Vagina (tissue), 2 donors: ENCODE results near the gene DNM3.

Experiments used
- POLR2A ChIP-seq, 2 donors: fragments of 450-650 bp; IDR thresholded peaks; one replicate each; pipeline ENCODE4 v1.6.1; 2017; ENCODE audit warnings: antibody characterized with exemption in 2 of 2, mild to moderate bottlenecking in 2 of 2, moderate library complexity in 2 of 2
- POLR2AphosphoS5 ChIP-seq, 2 donors: sonication (generic); formaldehyde crosslinking; IDR thresholded peaks; one replicate each; pipeline ENCODE4 v1.9.0; 2017; ENCODE audit warnings: antibody characterized with exemption in 2 of 2, mild to moderate bottlenecking in 2 of 2, low read depth in 1 of 2; ENCODE audit not compliant: insufficient read depth in 1 of 2
- TF ChIP-seq, protein P1 (sequence below), 3 experiments: fragments of 450-650 bp in 2 of 3; fragments of 200-600 bp in 1 of 3; sonication (generic) in 1 of 3; IDR thresholded peaks; one replicate each; pipeline ENCODE4 v1.5.1; 2017 to 2019; ENCODE audit warnings: antibody characterized with exemption in 3 of 3, mild to moderate bottlenecking in 2 of 3, moderate library complexity in 2 of 3

DNA sequence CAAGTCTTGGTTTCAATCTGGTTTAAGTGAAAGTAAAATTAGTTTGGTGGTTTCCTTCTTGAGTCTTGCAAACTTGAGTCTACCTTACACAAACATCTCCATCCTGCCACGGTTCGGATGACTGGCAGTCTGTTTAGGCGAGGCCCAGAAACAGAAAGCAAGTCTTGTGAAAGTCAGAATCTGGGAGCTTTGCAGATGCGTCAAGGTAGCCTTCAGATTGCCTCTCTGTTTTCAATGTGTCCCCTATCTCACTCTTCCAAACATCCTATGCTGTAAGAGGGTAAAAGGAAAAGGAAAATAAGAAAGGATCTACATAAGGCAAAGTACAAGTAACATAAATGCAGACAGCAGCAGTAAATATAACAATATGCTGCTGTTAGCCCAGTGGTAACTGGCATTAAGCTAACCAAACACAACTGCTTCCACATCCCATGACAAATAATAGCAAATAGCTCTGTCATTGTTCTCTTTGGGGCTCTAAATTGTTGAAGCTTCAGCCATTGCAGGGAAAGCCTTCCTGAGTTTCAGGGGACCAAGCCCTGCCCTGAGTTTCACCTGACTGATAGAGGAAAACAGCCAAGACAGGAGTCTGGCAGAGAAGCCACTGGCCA, 552.9 kb downstream of the DNM3 start:
- TF ChIP-seq, protein P1, sequence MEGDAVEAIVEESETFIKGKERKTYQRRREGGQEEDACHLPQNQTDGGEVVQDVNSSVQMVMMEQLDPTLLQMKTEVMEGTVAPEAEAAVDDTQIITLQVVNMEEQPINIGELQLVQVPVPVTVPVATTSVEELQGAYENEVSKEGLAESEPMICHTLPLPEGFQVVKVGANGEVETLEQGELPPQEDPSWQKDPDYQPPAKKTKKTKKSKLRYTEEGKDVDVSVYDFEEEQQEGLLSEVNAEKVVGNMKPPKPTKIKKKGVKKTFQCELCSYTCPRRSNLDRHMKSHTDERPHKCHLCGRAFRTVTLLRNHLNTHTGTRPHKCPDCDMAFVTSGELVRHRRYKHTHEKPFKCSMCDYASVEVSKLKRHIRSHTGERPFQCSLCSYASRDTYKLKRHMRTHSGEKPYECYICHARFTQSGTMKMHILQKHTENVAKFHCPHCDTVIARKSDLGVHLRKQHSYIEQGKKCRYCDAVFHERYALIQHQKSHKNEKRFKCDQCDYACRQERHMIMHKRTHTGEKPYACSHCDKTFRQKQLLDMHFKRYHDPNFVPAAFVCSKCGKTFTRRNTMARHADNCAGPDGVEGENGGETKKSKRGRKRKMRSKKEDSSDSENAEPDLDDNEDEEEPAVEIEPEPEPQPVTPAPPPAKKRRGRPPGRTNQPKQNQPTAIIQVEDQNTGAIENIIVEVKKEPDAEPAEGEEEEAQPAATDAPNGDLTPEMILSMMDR (IDR thresholded peaks at IDR 0.05), result no peak
- TF ChIP-seq POLR2A (IDR thresholded peaks at IDR 0.05), result no peak
- TF ChIP-seq POLR2AphosphoS5 (IDR thresholded peaks at IDR 0.05; ENCODE audit: insufficient read depth in 1 of 2, low read depth in 1 of 2), result no peak
